Epithelial cell of esophagus (primary cell): ENCODE data around the gene MUS81.
"Not testable (repeated sequence)": the region's sequence is repeated elsewhere in the genome, so short reads cannot be mapped to it uniquely, and the experiment has no call there.

ENCODE experiments used
- DNase-seq: peaks from one replicate; pipeline ENCODE4 v3.0.0; 2010; ENCODE audit warnings: low read depth
- H3K4me3 ChIP-seq: 2 replicates; pipeline ENCODE4 v1.5.1; 2011; ENCODE audit warnings: mild to moderate bottlenecking, low read length, control low read depth
- CTCF ChIP-seq: IDR thresholded peaks from 2 replicates; pipeline ENCODE4 v1.5.1; 2011; ENCODE audit warnings: low read depth, mild to moderate bottlenecking, low read length, control low read depth, inconsistent platforms; ENCODE audit not compliant: insufficient read depth; ENCODE audit errors: missing control alignments

The MUS81 gene

GRCh38 chr11:65886826-65887722, 26.8 kb downstream of the MUS81 start:
- TF ChIP-seq CTCF = no peak
- peak overlapping the region; percentile 90 for H3K4me3 ChIP-seq
- no peak for DNase-seq

DNA sequence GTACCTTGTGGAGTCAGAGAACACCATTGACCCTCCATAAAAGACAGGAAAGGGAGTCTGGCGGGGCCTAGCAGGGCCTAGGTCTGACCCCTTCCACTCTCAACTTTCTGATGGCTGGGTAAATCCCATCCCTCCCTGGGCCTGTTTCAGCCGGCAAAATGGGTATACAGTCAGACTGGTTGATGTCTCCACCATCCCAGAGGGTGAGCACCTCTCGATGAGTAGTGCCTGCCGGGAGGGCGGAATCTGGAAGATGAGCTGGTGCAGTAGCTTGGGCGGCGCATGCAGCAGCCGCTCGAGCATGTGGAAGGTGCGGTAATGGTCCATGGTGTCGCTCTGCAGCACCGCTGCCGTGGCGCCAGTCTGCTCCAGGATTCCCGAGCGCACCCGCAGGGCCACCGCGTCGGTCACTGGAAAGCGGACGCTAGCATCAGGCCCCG, 27.5 kb downstream of the MUS81 start:
- no peak for TF ChIP-seq CTCF
- peak; percentile 69 for DNase-seq
- H3K4me3 ChIP-seq = peak overlapping the region; percentile 90

DNA sequence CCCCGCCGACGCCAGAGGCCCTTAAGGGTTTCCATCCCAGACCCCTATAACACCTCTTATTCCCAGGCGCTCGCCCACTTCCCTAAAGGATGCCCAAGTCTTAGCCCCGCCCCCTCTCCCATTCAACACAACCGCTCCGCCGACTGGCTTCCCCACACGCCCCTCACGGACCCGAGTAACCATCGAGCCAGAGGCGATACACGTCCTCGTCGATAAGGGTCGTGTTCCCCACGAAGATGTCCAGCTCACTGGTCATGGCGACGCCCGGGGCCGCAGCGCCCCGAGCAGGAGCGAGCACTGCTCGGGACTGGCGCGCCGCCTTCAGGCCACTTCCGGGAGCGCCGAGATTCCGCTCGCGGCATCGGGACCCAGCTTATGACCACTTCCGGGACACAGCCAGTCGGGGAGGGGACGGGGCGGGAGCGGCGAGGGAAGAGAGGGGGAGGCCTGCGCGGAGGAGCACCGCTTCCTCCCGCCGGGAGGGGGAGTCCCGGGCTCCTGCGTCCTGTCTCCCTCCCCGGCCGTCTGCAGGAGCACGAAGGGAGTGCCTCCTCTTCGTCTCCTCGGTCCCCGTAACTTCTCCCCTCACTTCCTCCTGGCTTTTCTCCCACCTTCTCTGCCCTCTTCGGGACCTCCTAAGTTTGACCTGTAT, 28.1 kb downstream of the MUS81 start, which contains the start of gene FIBP:
FIBP (minus strand) TSS at position 309 of the 652 bp plus-strand sequence; CDS start at position 256, 53 bp downstream.
- peak; percentile 98 for DNase-seq
- peak within 1 kb of the TSS; percentile 90 for H3K4me3 ChIP-seq
- TF ChIP-seq CTCF = peak; percentile 68

GRCh38 chr11:65890324-65891218, 30.3 kb downstream of the MUS81 start, which contains the start of gene CCDC85B:
Gene CCDC85B (plus strand): TSS chr11:65890673. CDS start chr11:65890784, 111 bp downstream.
- no peak for TF ChIP-seq CTCF
- H3K4me3 ChIP-seq = peak within 1 kb of the TSS; percentile 67
- DNase-seq = peak; percentile 97

DNA sequence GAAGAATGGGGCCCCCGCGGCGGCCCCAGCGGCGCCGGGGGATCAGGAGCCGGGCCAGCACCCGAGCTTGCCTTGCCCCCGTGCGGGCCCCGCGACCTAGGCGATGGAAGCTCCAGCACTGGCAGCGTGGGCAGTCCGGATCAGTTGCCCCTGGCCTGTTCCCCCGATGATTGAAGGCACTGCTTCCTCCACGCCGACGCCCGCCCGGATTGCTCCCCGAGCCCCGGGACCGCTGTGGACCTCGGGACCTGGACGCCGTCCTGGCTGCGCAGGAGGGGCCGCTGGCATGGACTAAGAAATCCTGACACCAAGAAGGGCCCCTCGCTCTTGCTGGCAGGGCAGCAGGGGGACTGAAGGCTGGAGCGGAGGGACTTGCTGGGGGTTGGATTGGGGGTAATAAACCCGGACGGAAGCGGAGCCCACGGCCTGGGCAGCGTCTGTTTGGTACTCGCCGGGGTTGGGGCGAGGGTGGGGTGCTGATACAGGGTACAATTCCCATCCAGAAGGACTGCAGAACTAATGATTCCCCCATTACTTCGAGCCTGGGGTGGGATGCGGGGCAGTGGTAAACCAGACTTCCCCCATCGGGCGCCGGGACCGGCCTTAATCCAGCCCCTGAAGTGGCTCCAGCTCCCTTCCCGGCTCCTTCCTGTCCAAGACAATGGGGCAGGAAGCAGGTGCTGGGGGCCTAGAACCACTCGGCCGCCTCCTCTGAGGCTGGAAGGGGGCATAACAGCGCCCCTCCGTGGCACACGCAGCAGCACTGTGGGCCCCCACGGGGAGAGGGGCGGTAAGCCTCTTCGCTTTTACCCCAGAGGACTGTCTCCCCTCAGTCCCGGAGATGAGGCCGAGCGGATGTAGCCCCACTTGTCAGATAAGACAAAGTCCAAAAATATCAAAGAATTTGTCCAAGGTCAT, 31.2 kb downstream of the MUS81 start:
- TF ChIP-seq CTCF = peak; percentile 8
- no peak for DNase-seq
- H3K4me3 ChIP-seq = peak overlapping the region; percentile 67

DNA sequence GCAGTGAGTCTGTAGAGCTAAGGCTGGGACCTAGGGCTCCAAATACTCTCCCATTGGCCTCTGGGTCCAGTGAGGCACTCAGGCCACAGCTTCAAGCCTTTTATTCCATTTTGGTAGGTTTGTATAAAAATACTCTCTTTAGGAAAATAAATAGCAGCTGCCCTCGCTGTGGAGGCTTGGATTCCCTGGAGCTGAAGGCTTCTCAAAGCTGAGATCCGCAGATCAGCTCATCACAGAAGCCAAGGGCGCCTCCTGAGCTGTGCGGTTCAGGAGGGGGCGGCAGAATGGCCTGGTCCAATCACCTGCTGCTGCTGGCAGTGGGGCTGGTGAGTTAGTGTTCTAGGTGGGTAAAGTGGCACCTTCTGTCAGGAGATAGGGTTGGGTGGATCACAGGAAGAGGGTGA, 31.9 kb downstream of the MUS81 start:
- DNase-seq = not testable (repeated sequence)
- H3K4me3 ChIP-seq = peak overlapping the region; percentile 67
